GM23338 (cell line): ENCODE results near the gene RAP2A.

Experiments
- EZH2 ChIP-seq: fragments of 200-600 bp; sonication (generic); IDR thresholded peaks from one replicate; pipeline ENCODE4 v1.8.0; 2017; ENCODE audit warnings: antibody characterized with exemption, mild to moderate bottlenecking, low read depth; ENCODE audit not compliant: unreplicated experiment
- EZH2phosphoT487 ChIP-seq: fragments of 200-600 bp; sonication (generic); IDR thresholded peaks from one replicate; pipeline ENCODE4 v1.8.1; 2018; ENCODE audit warnings: antibody characterized with exemption; ENCODE audit not compliant: unreplicated experiment
- JUNB ChIP-seq: IDR thresholded peaks from one replicate; pipeline ENCODE4 v1.6.1; 2016; ENCODE audit warnings: antibody characterized with exemption; ENCODE audit not compliant: unreplicated experiment
- NANOG ChIP-seq: IDR thresholded peaks from 2 replicates; pipeline ENCODE4 v1.6.1; 2016; ENCODE audit warnings: antibody characterized with exemption, borderline replicate concordance
- POLR2AphosphoS5 ChIP-seq: IDR thresholded peaks from 2 replicates; pipeline ENCODE4 v1.6.1; 2016; ENCODE audit warnings: antibody characterized with exemption, low read depth
- STAT1 ChIP-seq: IDR thresholded peaks from one replicate; pipeline ENCODE4 v1.6.1; 2016; ENCODE audit warnings: antibody characterized with exemption; ENCODE audit not compliant: unreplicated experiment
- TF ChIP-seq, protein P1 (sequence below), 2 experiments: fragments of 200-600 bp in 1 of 2; sonication (generic) in 1 of 2; conservative IDR thresholded peaks; 2 replicates each; pipeline versions ENCODE4 v1.5.1 to v1.6.1; 2016 to 2017; ENCODE audit warnings: antibody characterized with exemption in 2 of 2, low read depth in 2 of 2, mild to moderate bottlenecking in 2 of 2, moderate library complexity in 1 of 2
- TF ChIP-seq, protein P2 (sequence below): IDR thresholded peaks from one replicate; pipeline ENCODE4 v1.6.1; 2018; ENCODE audit warnings: antibody characterized with exemption; ENCODE audit not compliant: unreplicated experiment

DNA sequence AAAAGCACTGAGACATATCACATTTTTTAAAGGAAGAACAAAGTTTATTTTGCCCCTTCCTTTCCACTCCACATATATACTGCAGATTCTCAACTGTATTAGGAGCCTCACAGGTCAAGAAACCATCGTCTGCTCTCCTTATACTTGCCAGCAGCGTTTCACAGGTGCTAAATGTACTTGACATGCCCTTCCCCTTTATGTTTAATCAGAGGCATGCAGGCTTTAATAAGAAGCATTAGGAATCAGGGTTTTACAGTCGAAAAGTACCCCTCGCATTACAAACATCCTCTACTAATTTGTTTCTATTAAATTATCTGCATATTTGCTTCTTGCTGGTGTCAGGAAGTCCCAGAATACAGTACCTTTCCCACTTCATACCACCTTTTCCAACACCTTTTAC lies 3.7 kb upstream of the RAP2A start:
- TF ChIP-seq, protein P1, sequence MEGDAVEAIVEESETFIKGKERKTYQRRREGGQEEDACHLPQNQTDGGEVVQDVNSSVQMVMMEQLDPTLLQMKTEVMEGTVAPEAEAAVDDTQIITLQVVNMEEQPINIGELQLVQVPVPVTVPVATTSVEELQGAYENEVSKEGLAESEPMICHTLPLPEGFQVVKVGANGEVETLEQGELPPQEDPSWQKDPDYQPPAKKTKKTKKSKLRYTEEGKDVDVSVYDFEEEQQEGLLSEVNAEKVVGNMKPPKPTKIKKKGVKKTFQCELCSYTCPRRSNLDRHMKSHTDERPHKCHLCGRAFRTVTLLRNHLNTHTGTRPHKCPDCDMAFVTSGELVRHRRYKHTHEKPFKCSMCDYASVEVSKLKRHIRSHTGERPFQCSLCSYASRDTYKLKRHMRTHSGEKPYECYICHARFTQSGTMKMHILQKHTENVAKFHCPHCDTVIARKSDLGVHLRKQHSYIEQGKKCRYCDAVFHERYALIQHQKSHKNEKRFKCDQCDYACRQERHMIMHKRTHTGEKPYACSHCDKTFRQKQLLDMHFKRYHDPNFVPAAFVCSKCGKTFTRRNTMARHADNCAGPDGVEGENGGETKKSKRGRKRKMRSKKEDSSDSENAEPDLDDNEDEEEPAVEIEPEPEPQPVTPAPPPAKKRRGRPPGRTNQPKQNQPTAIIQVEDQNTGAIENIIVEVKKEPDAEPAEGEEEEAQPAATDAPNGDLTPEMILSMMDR (conservative IDR thresholded peaks at IDR 0.05; ENCODE audit: low read depth in 2 of 2), result no peak
- no peak for TF ChIP-seq POLR2AphosphoS5
- no peak for TF ChIP-seq EZH2
- TF ChIP-seq JUNB, result no peak
- TF ChIP-seq EZH2phosphoT487, result no peak
- no peak for TF ChIP-seq NANOG
- TF ChIP-seq, protein P2, sequence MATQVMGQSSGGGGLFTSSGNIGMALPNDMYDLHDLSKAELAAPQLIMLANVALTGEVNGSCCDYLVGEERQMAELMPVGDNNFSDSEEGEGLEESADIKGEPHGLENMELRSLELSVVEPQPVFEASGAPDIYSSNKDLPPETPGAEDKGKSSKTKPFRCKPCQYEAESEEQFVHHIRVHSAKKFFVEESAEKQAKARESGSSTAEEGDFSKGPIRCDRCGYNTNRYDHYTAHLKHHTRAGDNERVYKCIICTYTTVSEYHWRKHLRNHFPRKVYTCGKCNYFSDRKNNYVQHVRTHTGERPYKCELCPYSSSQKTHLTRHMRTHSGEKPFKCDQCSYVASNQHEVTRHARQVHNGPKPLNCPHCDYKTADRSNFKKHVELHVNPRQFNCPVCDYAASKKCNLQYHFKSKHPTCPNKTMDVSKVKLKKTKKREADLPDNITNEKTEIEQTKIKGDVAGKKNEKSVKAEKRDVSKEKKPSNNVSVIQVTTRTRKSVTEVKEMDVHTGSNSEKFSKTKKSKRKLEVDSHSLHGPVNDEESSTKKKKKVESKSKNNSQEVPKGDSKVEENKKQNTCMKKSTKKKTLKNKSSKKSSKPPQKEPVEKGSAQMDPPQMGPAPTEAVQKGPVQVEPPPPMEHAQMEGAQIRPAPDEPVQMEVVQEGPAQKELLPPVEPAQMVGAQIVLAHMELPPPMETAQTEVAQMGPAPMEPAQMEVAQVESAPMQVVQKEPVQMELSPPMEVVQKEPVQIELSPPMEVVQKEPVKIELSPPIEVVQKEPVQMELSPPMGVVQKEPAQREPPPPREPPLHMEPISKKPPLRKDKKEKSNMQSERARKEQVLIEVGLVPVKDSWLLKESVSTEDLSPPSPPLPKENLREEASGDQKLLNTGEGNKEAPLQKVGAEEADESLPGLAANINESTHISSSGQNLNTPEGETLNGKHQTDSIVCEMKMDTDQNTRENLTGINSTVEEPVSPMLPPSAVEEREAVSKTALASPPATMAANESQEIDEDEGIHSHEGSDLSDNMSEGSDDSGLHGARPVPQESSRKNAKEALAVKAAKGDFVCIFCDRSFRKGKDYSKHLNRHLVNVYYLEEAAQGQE, result no peak
- no peak for TF ChIP-seq STAT1
